GM13976 (cell line): ENCODE data around the gene AKT2.

Source experiments
- DNase-seq: peaks from one replicate; pipeline ENCODE4 v3.0.0; 2012; ENCODE audit warnings: low spot score
- in situ Hi-C: fragments of 300-500 bp; cut with MboI; formaldehyde crosslinking; loops from one replicate; pipeline ENCODE4 v1.12.0; 2022; ENCODE audit warnings: low sequenced_read_pairs, mixed read lengths, inconsistent platforms; ENCODE audit not compliant: unreplicated experiment
- TF ChIP-seq, protein P1 (sequence below): IDR thresholded peaks from 2 replicates; pipeline ENCODE4 v1.5.1; 2012; ENCODE audit warnings: borderline replicate concordance, mild to moderate bottlenecking; ENCODE audit not compliant: insufficient read depth; ENCODE audit errors: extremely low read depth, missing control alignments, control extremely low read depth

AKT2 gene

DNA sequence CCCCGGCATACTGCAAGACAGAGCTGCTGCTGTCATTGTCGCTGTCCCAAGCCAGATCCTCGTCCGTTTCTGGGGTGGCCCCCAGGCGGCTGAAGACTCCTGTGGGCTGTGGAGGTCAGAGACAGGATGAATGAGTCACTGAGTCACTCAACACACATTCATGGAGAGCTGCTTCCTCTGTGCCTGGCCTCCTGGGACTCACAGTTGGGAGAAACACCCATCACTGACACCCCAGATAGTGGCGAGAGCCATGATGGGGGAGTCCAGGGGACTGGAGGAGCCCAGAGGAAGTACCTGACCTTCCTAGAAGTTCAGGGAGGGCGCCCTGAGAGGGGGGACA lies 37.1 kb upstream of the AKT2 start:
- in situ Hi-C loops = loop anchor here (25.0 kb wide), 1 partner anchor 290 kb away; the partner anchor contains the start of gene LTBP4
- TF ChIP-seq, protein P1, sequence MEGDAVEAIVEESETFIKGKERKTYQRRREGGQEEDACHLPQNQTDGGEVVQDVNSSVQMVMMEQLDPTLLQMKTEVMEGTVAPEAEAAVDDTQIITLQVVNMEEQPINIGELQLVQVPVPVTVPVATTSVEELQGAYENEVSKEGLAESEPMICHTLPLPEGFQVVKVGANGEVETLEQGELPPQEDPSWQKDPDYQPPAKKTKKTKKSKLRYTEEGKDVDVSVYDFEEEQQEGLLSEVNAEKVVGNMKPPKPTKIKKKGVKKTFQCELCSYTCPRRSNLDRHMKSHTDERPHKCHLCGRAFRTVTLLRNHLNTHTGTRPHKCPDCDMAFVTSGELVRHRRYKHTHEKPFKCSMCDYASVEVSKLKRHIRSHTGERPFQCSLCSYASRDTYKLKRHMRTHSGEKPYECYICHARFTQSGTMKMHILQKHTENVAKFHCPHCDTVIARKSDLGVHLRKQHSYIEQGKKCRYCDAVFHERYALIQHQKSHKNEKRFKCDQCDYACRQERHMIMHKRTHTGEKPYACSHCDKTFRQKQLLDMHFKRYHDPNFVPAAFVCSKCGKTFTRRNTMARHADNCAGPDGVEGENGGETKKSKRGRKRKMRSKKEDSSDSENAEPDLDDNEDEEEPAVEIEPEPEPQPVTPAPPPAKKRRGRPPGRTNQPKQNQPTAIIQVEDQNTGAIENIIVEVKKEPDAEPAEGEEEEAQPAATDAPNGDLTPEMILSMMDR = no peak
- no peak for DNase-seq

DNA sequence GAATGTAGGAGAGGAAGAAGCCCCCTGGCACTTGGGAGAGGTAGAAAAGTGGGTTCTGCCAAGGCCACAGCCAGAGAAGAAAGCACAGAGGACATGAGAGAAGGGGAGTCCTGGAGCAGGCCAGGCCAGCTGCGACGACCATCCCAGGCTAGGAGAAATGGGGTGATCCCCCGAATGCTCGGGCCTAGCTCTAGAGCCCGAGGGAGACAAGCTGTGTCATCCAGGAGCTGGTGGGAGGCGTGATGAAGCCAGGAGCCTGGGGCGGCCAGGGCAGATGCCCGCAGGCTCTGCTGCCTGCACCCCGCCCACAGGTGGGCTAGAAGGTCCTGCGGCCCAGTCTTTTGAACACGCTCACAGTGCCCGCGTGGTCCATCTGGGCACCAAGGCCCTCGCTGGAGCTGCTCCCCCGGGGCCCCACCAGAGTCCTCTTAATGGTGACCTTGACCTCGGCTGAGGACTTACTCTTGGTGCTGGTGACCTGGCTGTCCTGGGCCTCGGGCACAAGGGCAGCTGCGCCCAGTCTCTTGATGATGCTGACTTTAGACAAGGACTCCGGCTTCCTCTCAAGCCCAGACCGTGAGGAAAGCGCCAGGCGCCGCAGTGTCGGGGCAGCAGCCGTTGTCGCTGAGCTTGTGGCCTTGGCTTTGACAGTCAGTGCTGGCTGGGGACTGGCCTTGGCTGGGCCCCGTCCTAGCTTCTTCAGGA lies 36.6 kb upstream of the AKT2 start:
- in situ Hi-C loops = loop anchor here (25.0 kb wide), 1 partner anchor 291 kb away; the partner anchor contains the start of gene LTBP4
- DNase-seq = no peak
- TF ChIP-seq, protein P1 = no peak

DNA sequence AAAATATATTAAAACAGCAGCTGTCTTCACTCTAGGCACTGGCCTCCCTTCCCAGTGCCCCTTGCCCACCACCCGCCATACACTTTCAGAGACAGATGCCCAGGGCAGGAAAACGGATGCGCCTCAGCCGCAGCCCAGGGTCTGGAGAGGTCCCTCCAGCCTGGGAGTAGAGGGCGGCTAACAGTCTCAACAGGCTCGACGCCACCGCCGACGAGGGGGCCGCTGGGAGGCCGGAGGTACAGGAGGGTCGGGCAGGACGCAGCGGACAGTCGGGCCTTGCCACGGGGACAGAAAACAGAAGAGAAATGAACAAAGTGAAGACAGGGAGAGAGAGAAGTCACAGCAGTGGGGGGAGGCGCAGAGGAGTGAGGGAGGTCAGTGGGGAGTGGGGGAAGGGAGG lies 35.9 kb upstream of the AKT2 start:
- no peak for DNase-seq
- in situ Hi-C loops = loop anchor here (25.0 kb wide), 1 partner anchor 291 kb away; the partner anchor contains the start of gene LTBP4
- TF ChIP-seq, protein P1 = no peak

DNA sequence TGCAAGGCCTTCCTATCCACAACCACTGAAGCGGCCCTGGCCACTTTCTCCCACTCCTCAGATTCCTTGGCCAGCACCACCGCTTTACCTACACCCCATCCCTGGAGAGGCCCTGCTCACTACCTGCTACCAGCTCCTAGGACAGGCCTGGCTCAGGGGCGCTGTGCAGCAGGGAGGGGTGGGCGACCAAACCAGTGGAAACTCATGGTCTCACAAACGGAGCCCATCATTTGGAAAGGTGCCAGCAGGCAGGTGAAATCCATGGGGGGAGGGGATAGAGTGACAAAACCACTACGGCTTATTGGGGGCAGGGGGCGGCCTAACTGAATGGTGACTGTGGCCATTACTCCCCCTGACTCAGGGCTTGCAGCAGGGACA lies 35.4 kb upstream of the AKT2 start:
- in situ Hi-C loops = loop anchor here (25.0 kb wide), 1 partner anchor 292 kb away; the partner anchor contains the start of gene LTBP4
- TF ChIP-seq, protein P1 = no peak
- DNase-seq = no peak

DNA sequence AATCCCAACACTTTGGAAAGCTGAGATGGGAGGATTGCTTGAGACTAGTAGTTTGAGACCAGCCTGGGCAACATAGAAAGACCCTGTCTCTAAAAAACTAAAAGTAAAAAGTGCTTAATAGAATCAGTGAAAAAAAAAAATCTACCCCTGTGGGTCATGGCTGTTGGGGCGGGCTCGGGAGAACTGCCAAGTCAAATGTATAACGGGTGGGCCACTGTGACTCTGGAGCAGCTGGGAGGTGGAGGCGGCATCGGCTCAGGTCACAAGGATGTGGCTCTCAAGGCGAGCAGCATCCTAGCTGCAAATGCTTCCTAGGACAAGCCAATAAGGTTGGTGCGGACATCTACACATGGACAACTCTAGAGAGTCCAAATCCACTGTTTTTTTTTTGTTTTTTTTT lies 32.2 kb upstream of the AKT2 start:
- in situ Hi-C loops = loop anchor here (25.0 kb wide), 1 partner anchor 295 kb away; the partner anchor contains the start of gene LTBP4
- no peak for DNase-seq
- TF ChIP-seq, protein P1 = no peak

DNA sequence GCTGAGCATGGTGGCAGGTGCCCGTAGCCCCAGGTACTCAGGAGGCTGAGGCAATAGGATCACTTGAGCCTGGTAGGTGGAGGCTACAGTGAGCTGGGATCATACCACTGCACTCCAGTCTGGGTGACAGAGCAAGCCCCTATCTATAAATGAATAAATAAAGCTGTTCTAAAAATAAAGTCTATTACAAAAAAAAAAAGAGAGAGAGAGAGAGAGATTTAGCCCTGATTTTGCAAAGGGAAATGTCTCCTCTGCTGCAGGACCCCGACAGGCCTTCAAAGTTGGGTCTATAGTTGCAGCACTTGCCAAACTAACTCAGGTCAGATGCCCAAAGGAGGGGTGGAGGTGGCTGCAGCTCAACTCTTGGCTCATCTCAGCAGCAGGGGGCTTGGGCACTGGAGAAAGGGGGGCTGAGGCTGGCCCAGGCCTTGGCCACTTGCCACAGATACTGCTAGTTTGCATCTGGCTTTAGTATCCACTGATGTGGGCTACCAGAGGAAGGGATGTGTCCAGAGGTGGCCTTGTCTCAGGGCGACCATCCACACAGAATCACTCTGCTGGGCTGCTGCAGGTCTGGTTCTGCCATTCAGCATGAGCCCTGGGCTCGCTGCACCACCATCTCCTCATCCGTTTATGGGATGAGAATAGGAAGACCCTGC lies 30.8 kb upstream of the AKT2 start:
- TF ChIP-seq, protein P1 = no peak
- in situ Hi-C loops = loop anchor here (25.0 kb wide), 1 partner anchor 296 kb away; the partner anchor contains the start of gene LTBP4
- no peak for DNase-seq
